ENCODE results near the gene USB1. TPM values are rescaled to one million over a fixed set of nuclear protein-coding genes. Genes with fewer than 3 reads are reported as not detected.

USB1 gene
- total and polyA plus RNA-seq, 11 donors: 20.3 to 61.9 (median 34.4) TPM

- Histone ChIP-seq H3K27ac (peak overlapping the region in 2 of 12 donors; percentile 96 to 97), H3K4me1 (peaks cover 3 to 59% (median 32%) of the 10 kb centered on the region in 12 donors), H3K9me3 (no peaks in the 10 kb centered on the region), H3K4me3 (peak overlapping the region in 4 of 12 donors; percentile 75 to 84 (median 78)), H3K36me3 (peaks cover 0 to 60% (median 41%) of the 10 kb centered on the region in 9 donors), H3K27me3 (no peaks in the 10 kb centered on the region)
- no peak for DNase-seq
- no peak for ATAC-seq
- WGBS, 4 donors: 71 to 96% (median 79%) methylated on average over 3 of the region's 3 CpGs
- TF ChIP-seq POLR2A (IDR thresholded peaks at IDR 0.05) (no peak), CTCF (IDR thresholded peaks at IDR 0.05) (no peak)
- intact Hi-C loops (cut with DNase I): loop anchor here in 5 of 10 donors (2.0 to 10.0 kb wide), 4 partner anchors 100 to 422 kb away; no protein-coding TSS in a partner anchor
Measured at GRCh38 chr16:57998992-57999365, 2.2 kb upstream of the USB1 start.

GRCh38 chr16:57999366-57999970 lies 1.7 kb upstream of the USB1 start:
- Histone ChIP-seq H3K36me3 (peaks cover 0 to 61% (median 37%) of the 10 kb centered on the region in 9 donors), H3K27ac (peak overlapping the region; percentile 66 to 99 (median 92)), H3K9me3 (no peaks in the 10 kb centered on the region), H3K4me3 (peak overlapping the region; percentile 27 to 89 (median 76)), H3K27me3 (no peaks in the 10 kb centered on the region), H3K4me1 (peaks cover 3 to 54% (median 31%) of the 10 kb centered on the region in 12 donors)
- intact Hi-C loops (cut with DNase I): loop anchor here in 5 of 10 donors (2.0 to 10.0 kb wide), 4 partner anchors 101 to 422 kb away; no protein-coding TSS in a partner anchor
- no peak for DNase-seq
- ATAC-seq: no peak
- TF ChIP-seq CTCF (IDR thresholded peaks at IDR 0.05) (no peak), POLR2A (IDR thresholded peaks at IDR 0.05) (no peak)
- WGBS, 4 donors: 19 to 22% (median 21%) methylated on average over 6 of the region's 6 CpGs

GRCh38 chr16:57999971-58000705 lies 1.1 kb upstream of the USB1 start, which contains the start of gene ZNF319:
Gene ZNF319, minus strand, starts transcription at chr16:58000672. Its CDS starts 2,407 bp downstream, at chr16:57998265.
- H3K27ac ChIP-seq: peak within 1 kb of the TSS; percentile 66 to 99 (median 92)
- no peak for TF ChIP-seq CTCF (IDR thresholded peaks at IDR 0.05)
- TF ChIP-seq POLR2A (IDR thresholded peaks at IDR 0.05): peak in 1 of 2 donors; percentile 36
- peaks cover 0 to 58% (median 34%) of the 10 kb centered on the region in 9 donors for H3K36me3 ChIP-seq
- H3K4me3 ChIP-seq: peak within 1 kb of the TSS; percentile 27 to 89 (median 76)
- intact Hi-C loops (cut with DNase I): loop anchor here (2.0 to 10.0 kb wide), 10 partner anchors 99 to 425 kb away; partner anchors contain the start of genes KATNB1 (in 2 of the 10) and KIFC3 (in 2 of the 10)
- H3K4me1 ChIP-seq: peaks cover 0 to 53% (median 32%) of the 10 kb centered on the region in 12 donors
- DNase-seq: peak in 1 of 5 donors; percentile 46
- ATAC-seq: peak in 2 of 4 donors; percentile 1 to 2
- no peaks in the 10 kb centered on the region for H3K9me3 ChIP-seq
- no peaks in the 10 kb centered on the region for H3K27me3 ChIP-seq
- WGBS, 4 donors: 0 to 3% (median 1%) methylated on average over 7 to 95 of the region's 95 CpGs

All from heart left ventricle (tissue), 16 donors.